Esophagus squamous epithelium (tissue), 4 donors: ENCODE measurements around the gene PTGES3L.

ENCODE experiments used
- POLR2A ChIP-seq, 4 donors: fragments of 450-650 bp; IDR thresholded peaks; one replicate each; pipeline ENCODE4 v1.6.1; 2017; ENCODE audit warnings: antibody characterized with exemption in 4 of 4, mild to moderate bottlenecking in 4 of 4, moderate library complexity in 3 of 4
- TF ChIP-seq, protein P1 (sequence below), 6 experiments: fragments of 450-650 bp in 4 of 6; fragments of 200-600 bp in 2 of 6; sonication (generic) in 2 of 6; IDR thresholded peaks; one replicate each; pipeline ENCODE4 v1.5.1; 2016 to 2019; ENCODE audit warnings: antibody characterized with exemption in 6 of 6, mild to moderate bottlenecking in 4 of 6, moderate library complexity in 4 of 6

DNA sequence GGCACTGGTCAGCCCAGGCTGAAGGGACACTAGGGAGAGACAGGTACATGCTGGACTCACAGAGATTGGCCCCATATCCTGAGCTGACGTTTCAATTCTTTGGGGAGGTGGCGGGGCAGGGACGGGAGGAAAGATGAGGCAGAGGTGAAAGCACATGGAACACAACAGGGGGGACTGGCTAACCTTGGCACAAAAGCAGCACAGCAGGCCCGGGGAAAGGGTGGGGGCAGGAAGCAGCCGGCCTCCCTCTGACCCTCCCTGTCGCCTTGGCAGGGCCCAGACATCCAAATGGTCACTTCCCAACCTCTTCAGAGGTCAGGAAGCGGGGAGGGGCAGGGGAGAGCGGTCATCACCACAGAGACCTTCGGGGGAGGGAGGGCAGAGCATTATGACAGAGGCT, 35.7 kb upstream of the PTGES3L start:
- TF ChIP-seq POLR2A (IDR thresholded peaks at IDR 0.05), result no peak
- TF ChIP-seq, protein P1, sequence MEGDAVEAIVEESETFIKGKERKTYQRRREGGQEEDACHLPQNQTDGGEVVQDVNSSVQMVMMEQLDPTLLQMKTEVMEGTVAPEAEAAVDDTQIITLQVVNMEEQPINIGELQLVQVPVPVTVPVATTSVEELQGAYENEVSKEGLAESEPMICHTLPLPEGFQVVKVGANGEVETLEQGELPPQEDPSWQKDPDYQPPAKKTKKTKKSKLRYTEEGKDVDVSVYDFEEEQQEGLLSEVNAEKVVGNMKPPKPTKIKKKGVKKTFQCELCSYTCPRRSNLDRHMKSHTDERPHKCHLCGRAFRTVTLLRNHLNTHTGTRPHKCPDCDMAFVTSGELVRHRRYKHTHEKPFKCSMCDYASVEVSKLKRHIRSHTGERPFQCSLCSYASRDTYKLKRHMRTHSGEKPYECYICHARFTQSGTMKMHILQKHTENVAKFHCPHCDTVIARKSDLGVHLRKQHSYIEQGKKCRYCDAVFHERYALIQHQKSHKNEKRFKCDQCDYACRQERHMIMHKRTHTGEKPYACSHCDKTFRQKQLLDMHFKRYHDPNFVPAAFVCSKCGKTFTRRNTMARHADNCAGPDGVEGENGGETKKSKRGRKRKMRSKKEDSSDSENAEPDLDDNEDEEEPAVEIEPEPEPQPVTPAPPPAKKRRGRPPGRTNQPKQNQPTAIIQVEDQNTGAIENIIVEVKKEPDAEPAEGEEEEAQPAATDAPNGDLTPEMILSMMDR (IDR thresholded peaks at IDR 0.05), result no peak
